IMR-90 (cell line): ENCODE data around the gene DTNA.

Source experiments
- CEBPB ChIP-seq: IDR thresholded peaks from 2 replicates; pipeline ENCODE4 v1.6.1; 2012; ENCODE audit warnings: low read depth, low read length, improper control_type of control experiment
- CHD1 ChIP-seq: IDR thresholded peaks from 2 replicates; pipeline ENCODE4 v1.6.1; 2012; ENCODE audit warnings: low read depth, low read length, improper control_type of control experiment
- CTCF ChIP-seq: conservative IDR thresholded peaks from 2 replicates; pipeline ENCODE4 v1.5.1; 2012; ENCODE audit warnings: mild to moderate bottlenecking, low read depth, low read length, improper control_type of control experiment
- NFE2L2 ChIP-seq: fragments of 150-350 bp; IDR thresholded peaks from 2 replicates; pipeline ENCODE4 v1.6.1; 2016; ENCODE audit warnings: low read depth, mild to moderate bottlenecking, low read length
- POLR2A ChIP-seq: IDR thresholded peaks from 2 replicates; pipeline ENCODE4 v1.6.1; 2012; ENCODE audit warnings: mild to moderate bottlenecking, low read depth, low read length
- RAD21 ChIP-seq: IDR thresholded peaks from 2 replicates; pipeline ENCODE4 v1.6.1; 2012; ENCODE audit warnings: low read length, improper control_type of control experiment
- RFX5 ChIP-seq: IDR thresholded peaks from 2 replicates; pipeline ENCODE4 v1.8.0; 2012; ENCODE audit warnings: low read depth, mild to moderate bottlenecking, low read length, moderate library complexity
- SMC3 ChIP-seq: fragments of 150-350 bp; IDR thresholded peaks from 2 replicates; pipeline ENCODE4 v1.6.1; 2016; ENCODE audit warnings: low read depth, mild to moderate bottlenecking, antibody characterized with exemption, low read length, moderate library complexity
- TF ChIP-seq, protein P1 (sequence below): fragments of 150-350 bp; IDR thresholded peaks from 2 replicates; pipeline ENCODE4 v1.6.1; 2017; ENCODE audit warnings: mild to moderate bottlenecking, antibody characterized with exemption, low read length, low read depth

GRCh38 chr18:34707670-34708069, 2.4 kb upstream of the DTNA start:
- no peak for TF ChIP-seq CHD1
- no peak for TF ChIP-seq CTCF
- no peak for TF ChIP-seq POLR2A
- no peak for TF ChIP-seq RFX5
- no peak for TF ChIP-seq CEBPB
- TF ChIP-seq, protein P1, sequence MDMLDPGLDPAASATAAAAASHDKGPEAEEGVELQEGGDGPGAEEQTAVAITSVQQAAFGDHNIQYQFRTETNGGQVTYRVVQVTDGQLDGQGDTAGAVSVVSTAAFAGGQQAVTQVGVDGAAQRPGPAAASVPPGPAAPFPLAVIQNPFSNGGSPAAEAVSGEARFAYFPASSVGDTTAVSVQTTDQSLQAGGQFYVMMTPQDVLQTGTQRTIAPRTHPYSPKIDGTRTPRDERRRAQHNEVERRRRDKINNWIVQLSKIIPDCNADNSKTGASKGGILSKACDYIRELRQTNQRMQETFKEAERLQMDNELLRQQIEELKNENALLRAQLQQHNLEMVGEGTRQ: no peak
- no peak for TF ChIP-seq NFE2L2
- TF ChIP-seq RAD21: no peak
- no peak for TF ChIP-seq SMC3
